Natural killer cell (primary cell): ENCODE measurements around the gene RASGRF1. TPM values are rescaled to one million over a fixed set of nuclear protein-coding genes. Genes with fewer than 3 reads are reported as not detected.

ENCODE experiments used
- ATAC-seq, 3 donors: fragments of 150-1000 bp in 2 of 3; fragments of 200-7000 bp in 1 of 3; cut with Tn5 transposase; 1 replicate in 1 of 3; 2 replicates in 2 of 3; pipeline ENCODE4 v1.10.0; 2021; ENCODE audit warnings: mild to moderate bottlenecking in 2 of 3, moderate library complexity in 2 of 3
- DNase-seq, 2 donors: peaks; one replicate each; pipeline versions ENCODE4 v3.0.0 to v3.0.0-alpha.2; 2013 to 2021; ENCODE audit warnings: mixed read lengths in 1 of 2
- H3K27ac ChIP-seq: one replicate; pipeline ENCODE4 v1.5.1; 2013; ENCODE audit warnings: mild to moderate bottlenecking, low read length
- H3K27me3 ChIP-seq: one replicate; pipeline ENCODE4 v1.6.1; 2013; ENCODE audit warnings: low read length; ENCODE audit not compliant: control insufficient read depth, insufficient read depth
- H3K36me3 ChIP-seq: one replicate; pipeline ENCODE4 v1.6.1; 2013; ENCODE audit warnings: low read length; ENCODE audit not compliant: control insufficient read depth, insufficient read depth
- H3K4me1 ChIP-seq: one replicate; pipeline ENCODE4 v1.6.1; 2013; ENCODE audit warnings: low read length; ENCODE audit not compliant: control insufficient read depth, insufficient read depth
- H3K4me3 ChIP-seq: one replicate; pipeline ENCODE4 v1.5.1; 2013; ENCODE audit warnings: low read length
- H3K9me3 ChIP-seq: one replicate; pipeline ENCODE4 v1.6.1; 2013; ENCODE audit warnings: low read length; ENCODE audit not compliant: control insufficient read depth, insufficient read depth
- H3K27ac Mint-ChIP-seq, 2 donors: one replicate each; pipeline ENCODE4 v1.8.0; 2022; ENCODE audit warnings: mild to moderate bottlenecking in 2 of 2, mixed read lengths in 2 of 2, moderate library complexity in 1 of 2
- H3K27me3 Mint-ChIP-seq, 2 donors: one replicate each; pipeline ENCODE4 v1.8.0; 2022; ENCODE audit warnings: low read depth in 2 of 2, mixed read lengths in 2 of 2
- H3K36me3 Mint-ChIP-seq: one replicate; pipeline ENCODE4 v1.8.0; 2022; ENCODE audit warnings: mixed read lengths
- H3K4me1 Mint-ChIP-seq, 2 donors: one replicate each; pipeline ENCODE4 v1.8.0; 2022; ENCODE audit warnings: mixed read lengths in 2 of 2
- H3K4me3 Mint-ChIP-seq: one replicate; pipeline ENCODE4 v1.8.0; 2022; ENCODE audit warnings: mild to moderate bottlenecking, moderate library complexity, mixed read lengths
- H3K9me3 Mint-ChIP-seq, 2 donors: one replicate each; pipeline ENCODE4 v1.8.0; 2022; ENCODE audit warnings: mixed read lengths in 2 of 2
- WGBS: methylation state at CpG from one replicate; pipeline ENCODE4 v1.1.7; 2013; ENCODE audit warnings: missing lambda C conversion rate; ENCODE audit not compliant: insufficient coverage; 5-methylcytosine and 5-hydroxymethylcytosine counted together
- intact Hi-C: fragments of 100-400 bp; cut with micrococcal nuclease; formaldehyde crosslinking; loops from one replicate; pipeline ENCODE4 v1.14.2; 2022
- total RNA-seq, 4 donors: library from RNA; stranded (reverse); fragments of 120-200 nt in 1 of 4; gene quantifications; one replicate each; pipeline versions ENCODE4 v1.2.3 to v1.2.4, GENCODE V29; 2013 to 2022
- TF ChIP-seq, protein P1 (sequence below): fragments of 200-600 bp; IDR thresholded peaks from one replicate; pipeline ENCODE4 v1.8.0; 2022; ENCODE audit warnings: antibody characterized with exemption

Gene RASGRF1
- total RNA-seq, 3 donors from 2014 or later (not counting 1 experiment from before 2014, with no cell fraction given), result not detected

DNA sequence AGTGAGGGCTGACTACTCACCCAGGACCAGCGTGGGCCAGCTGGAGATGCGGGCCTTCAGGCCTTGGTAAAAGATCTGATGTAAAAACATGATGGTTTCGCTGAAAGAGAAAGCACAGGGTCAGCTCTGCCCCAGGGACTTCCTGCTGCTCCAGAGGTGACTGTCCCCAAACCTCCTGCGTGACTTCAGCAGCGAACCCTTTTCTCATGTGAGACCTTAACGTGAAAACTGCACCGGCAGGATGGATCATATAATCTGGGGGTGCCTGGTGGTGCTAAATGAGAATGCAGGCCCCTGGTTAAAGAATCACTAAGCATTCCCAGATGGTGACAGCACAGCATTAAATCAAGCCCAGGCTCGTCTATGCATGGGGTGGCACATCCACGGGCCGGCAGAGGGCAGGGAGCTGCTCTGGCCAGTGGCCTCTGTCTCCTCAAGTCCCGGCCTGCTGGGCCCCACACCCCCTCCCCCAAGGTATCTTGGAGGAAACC is 55.4 kb downstream of the RASGRF1 start:
- no peak for DNase-seq
- no peak overlapping the region for H3K4me3 ChIP-seq
- TF ChIP-seq, protein P1, sequence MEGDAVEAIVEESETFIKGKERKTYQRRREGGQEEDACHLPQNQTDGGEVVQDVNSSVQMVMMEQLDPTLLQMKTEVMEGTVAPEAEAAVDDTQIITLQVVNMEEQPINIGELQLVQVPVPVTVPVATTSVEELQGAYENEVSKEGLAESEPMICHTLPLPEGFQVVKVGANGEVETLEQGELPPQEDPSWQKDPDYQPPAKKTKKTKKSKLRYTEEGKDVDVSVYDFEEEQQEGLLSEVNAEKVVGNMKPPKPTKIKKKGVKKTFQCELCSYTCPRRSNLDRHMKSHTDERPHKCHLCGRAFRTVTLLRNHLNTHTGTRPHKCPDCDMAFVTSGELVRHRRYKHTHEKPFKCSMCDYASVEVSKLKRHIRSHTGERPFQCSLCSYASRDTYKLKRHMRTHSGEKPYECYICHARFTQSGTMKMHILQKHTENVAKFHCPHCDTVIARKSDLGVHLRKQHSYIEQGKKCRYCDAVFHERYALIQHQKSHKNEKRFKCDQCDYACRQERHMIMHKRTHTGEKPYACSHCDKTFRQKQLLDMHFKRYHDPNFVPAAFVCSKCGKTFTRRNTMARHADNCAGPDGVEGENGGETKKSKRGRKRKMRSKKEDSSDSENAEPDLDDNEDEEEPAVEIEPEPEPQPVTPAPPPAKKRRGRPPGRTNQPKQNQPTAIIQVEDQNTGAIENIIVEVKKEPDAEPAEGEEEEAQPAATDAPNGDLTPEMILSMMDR, result no peak
- no peaks in the 10 kb centered on the region for H3K9me3 Mint-ChIP-seq
- intact Hi-C loops, result no loop called here
- H3K36me3 ChIP-seq, result no peaks in the 10 kb centered on the region
- no peak overlapping the region for H3K27ac Mint-ChIP-seq
- H3K4me1 ChIP-seq, result no peaks in the 10 kb centered on the region
- no peak for ATAC-seq
- H3K27ac ChIP-seq, result no peak overlapping the region
- no peak overlapping the region for H3K4me3 Mint-ChIP-seq
- no peaks in the 10 kb centered on the region for H3K4me1 Mint-ChIP-seq
- 79% methylated on average over 11 of the region's 11 CpGs for WGBS
- no peaks in the 10 kb centered on the region for H3K36me3 Mint-ChIP-seq
- peaks cover 2% of the 10 kb centered on the region for H3K27me3 ChIP-seq
- H3K9me3 ChIP-seq, result no peaks in the 10 kb centered on the region
- H3K27me3 Mint-ChIP-seq, result peaks cover 12 to 15% of the 10 kb centered on the region in 2 donors

DNA sequence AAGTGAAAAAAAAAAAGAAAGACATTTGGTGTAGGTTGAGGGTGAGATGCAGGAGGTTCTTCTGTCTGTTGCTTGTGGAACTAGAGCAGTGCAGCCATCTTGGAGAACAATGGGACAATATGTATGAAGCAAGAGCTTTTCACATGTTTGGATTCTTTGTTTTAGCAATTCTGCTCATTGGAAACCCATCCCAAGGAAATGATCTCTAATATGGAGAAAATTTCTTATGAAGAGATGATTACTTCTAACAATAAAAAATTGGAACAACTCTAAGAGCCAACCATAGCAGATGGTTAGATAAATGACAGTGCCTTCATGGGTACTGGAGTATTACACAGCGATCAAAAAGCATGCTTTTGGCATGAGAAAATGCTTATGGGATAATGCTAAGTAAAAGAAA is 56.3 kb downstream of the RASGRF1 start:
- Histone ChIP-seq H3K27me3 (peaks cover 2% of the 10 kb centered on the region), H3K4me3 (no peak overlapping the region), H3K36me3 (no peaks in the 10 kb centered on the region), H3K4me1 (no peaks in the 10 kb centered on the region), H3K27ac (no peak overlapping the region), H3K9me3 (no peaks in the 10 kb centered on the region)
- TF ChIP-seq, protein P1, result no peak
- Mint-ChIP-seq H3K9me3 (no peaks in the 10 kb centered on the region), H3K27me3 (peaks cover 10 to 15% of the 10 kb centered on the region in 2 donors), H3K4me1 (no peaks in the 10 kb centered on the region), H3K4me3 (no peak overlapping the region), H3K36me3 (no peaks in the 10 kb centered on the region), H3K27ac (no peak overlapping the region)
- ATAC-seq (no peak), DNase-seq (no peak)
- WGBS, result no CpG with 5 or more reads among the region's 1 CpG
- intact Hi-C loops, result no loop called here

DNA sequence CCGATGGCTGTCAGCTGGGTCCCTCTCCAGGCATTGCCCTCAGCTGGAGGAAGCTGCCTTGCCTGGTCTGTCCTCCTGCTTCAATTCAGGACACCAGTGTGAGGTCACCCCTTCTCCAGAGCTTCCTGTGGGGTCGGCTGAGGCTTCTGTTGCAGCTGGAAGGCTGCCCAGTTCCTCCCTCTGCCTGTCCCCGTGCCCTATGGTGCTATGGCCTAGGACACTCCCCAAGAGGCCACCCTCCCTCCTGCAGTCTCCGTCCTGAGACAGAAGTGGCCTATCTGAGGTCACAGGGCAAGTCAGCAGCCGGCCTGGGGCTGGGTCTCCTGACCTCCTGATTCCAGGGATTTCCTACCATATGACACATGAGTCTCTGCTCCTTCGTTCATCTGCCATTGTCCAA is 57.9 kb downstream of the RASGRF1 start:
- WGBS, result 42% methylated on average over 6 of the region's 6 CpGs
- Mint-ChIP-seq H3K36me3 (no peaks in the 10 kb centered on the region), H3K27me3 (peaks cover 10 to 15% of the 10 kb centered on the region in 2 donors), H3K9me3 (no peaks in the 10 kb centered on the region), H3K4me3 (no peak overlapping the region), H3K4me1 (no peaks in the 10 kb centered on the region), H3K27ac (no peak overlapping the region)
- Histone ChIP-seq H3K9me3 (no peaks in the 10 kb centered on the region), H3K36me3 (no peaks in the 10 kb centered on the region), H3K27ac (no peak overlapping the region), H3K4me3 (no peak overlapping the region), H3K27me3 (peaks cover 2% of the 10 kb centered on the region), H3K4me1 (no peaks in the 10 kb centered on the region)
- TF ChIP-seq, protein P1, result no peak
- intact Hi-C loops, result no loop called here
- ATAC-seq, result no peak
- no peak for DNase-seq

DNA sequence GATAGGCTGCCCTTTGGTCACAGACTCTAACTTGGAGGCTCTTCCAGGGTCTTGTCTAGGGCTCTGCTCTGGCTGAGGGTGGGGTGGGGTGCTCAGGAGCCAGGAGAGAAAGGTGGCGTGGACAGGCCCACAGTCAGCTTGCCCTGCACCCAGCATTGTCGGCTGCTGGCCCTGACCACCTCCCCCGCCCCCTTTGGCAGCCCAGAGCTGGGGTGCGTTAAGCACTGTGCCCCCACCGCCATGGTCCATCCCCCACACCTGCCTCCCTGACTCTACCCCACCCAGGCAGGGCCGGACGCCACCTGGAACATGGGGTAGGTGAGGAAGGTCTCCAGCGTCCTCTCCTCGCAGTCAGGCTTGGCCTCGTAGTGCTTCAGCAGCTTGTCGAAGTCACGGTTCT is 58.8 kb downstream of the RASGRF1 start:
- Mint-ChIP-seq H3K4me1 (no peaks in the 10 kb centered on the region), H3K36me3 (no peaks in the 10 kb centered on the region), H3K4me3 (no peak overlapping the region), H3K27me3 (peaks cover 10 to 12% of the 10 kb centered on the region in 2 donors), H3K27ac (no peak overlapping the region), H3K9me3 (no peaks in the 10 kb centered on the region)
- TF ChIP-seq, protein P1, result no peak
- Histone ChIP-seq H3K36me3 (no peaks in the 10 kb centered on the region), H3K9me3 (no peaks in the 10 kb centered on the region), H3K27ac (no peak overlapping the region), H3K27me3 (peaks cover 2% of the 10 kb centered on the region), H3K4me1 (no peaks in the 10 kb centered on the region), H3K4me3 (no peak overlapping the region)
- no peak for DNase-seq
- intact Hi-C loops, result no loop called here
- 90% methylated on average over 10 of the region's 12 CpGs for WGBS
- ATAC-seq, result no peak
